SU-DHL-6 (cell line): ENCODE measurements around the gene NRN1L.

Experiments used
- H2AFZ ChIP-seq: fragments of 200-600 bp; sonication (generic); 2 replicates; pipeline ENCODE4 v1.6.1; 2014; ENCODE audit warnings: low read depth, mild to moderate bottlenecking, moderate library complexity, mixed read lengths, antibody characterized with exemption, low read length; ENCODE audit not compliant: severe bottlenecking
- H3F3A ChIP-seq: fragments of 200-600 bp; shearing (Covaris generic); 2 replicates; pipeline ENCODE4 v1.6.0; 2016; ENCODE audit warnings: antibody characterized with exemption, mild to moderate bottlenecking; ENCODE audit not compliant: insufficient read depth
- H3K27ac ChIP-seq: fragments of 200-600 bp; sonication (generic); 2 replicates; pipeline ENCODE4 v1.5.1; 2016; ENCODE audit warnings: low read depth, mild to moderate bottlenecking, low read length, moderate library complexity, mixed read lengths
- H3K27me3 ChIP-seq: fragments of 200-600 bp; sonication (generic), shearing (Covaris generic); 2 replicates; pipeline ENCODE4 v1.6.0; 2014; ENCODE audit warnings: mild to moderate bottlenecking, low read length
- H3K36me3 ChIP-seq: fragments of 200-600 bp; sonication (generic); 2 replicates; pipeline ENCODE4 v1.6.1; 2014; ENCODE audit warnings: mild to moderate bottlenecking, low read length, mixed read lengths
- H3K4me2 ChIP-seq: fragments of 300-600, 200-600 bp; shearing (Covaris generic), sonication (generic); 2 replicates; pipeline ENCODE4 v1.6.0; 2014; ENCODE audit warnings: low read length, low read depth, mild to moderate bottlenecking; ENCODE audit not compliant: poor library complexity, severe bottlenecking
- H3K4me3 ChIP-seq: fragments of 200-600 bp; sonication (generic); 2 replicates; pipeline ENCODE4 v1.5.1; 2014; ENCODE audit warnings: antibody characterized with exemption, low read length, mild to moderate bottlenecking, mixed read lengths; ENCODE audit not compliant: insufficient read depth, poor library complexity, severe bottlenecking
- H3K79me2 ChIP-seq: fragments of 200-600 bp; sonication (generic); 2 replicates; pipeline ENCODE4 v1.6.1; 2014; ENCODE audit warnings: mild to moderate bottlenecking, low read length, moderate library complexity; ENCODE audit not compliant: insufficient read depth
- H3K9ac ChIP-seq: fragments of 200-600 bp; sonication (generic); 2 replicates; pipeline ENCODE4 v1.7.0; 2014; ENCODE audit warnings: mild to moderate bottlenecking, low read length
- H3K9me2 ChIP-seq: fragments of 200-600 bp; sonication (generic); replicated peaks from 2 replicates; pipeline ENCODE4 v1.6.1; 2014; ENCODE audit warnings: low read length; ENCODE audit not compliant: insufficient read depth
- H3K9me3 ChIP-seq: fragments of 200-600 bp; sonication (generic); 2 replicates; pipeline ENCODE4 v1.6.1; 2014; ENCODE audit warnings: low read length, mixed read lengths; ENCODE audit not compliant: insufficient read depth
- H4K20me1 ChIP-seq: fragments of 200-600 bp; sonication (generic); 2 replicates; pipeline ENCODE4 v1.6.1; 2014; ENCODE audit warnings: low read depth, mild to moderate bottlenecking, antibody characterized with exemption, low read length, moderate library complexity, mixed read lengths
- CTCF ChIP-seq: fragments of 200-600 bp; sonication (generic); IDR thresholded peaks from one replicate; pipeline ENCODE4 v1.5.1; 2017; ENCODE audit warnings: antibody characterized with exemption, mild to moderate bottlenecking, low read length, moderate library complexity; ENCODE audit not compliant: insufficient read depth, poor library complexity, severe bottlenecking
- EZH2phosphoT487 ChIP-seq: fragments of 200-600 bp; sonication (generic), shearing (Covaris generic); conservative IDR thresholded peaks from 2 replicates; pipeline ENCODE4 v1.6.1; 2018; ENCODE audit warnings: mild to moderate bottlenecking, antibody characterized with exemption, low read length, moderate library complexity, mixed read lengths

Gene NRN1L

GRCh38 chr16:67865318-67865717 lies 19.4 kb upstream of the NRN1L start:
- Histone ChIP-seq H3K9me2 (no peaks in the 10 kb centered on the region), H2AFZ (no peak overlapping the region), H3K27ac (no peak overlapping the region), H4K20me1 (no peaks in the 10 kb centered on the region), H3K4me2 (no peak overlapping the region), H3F3A (0 out of 2 replicates have a peak, but pooled peaks cover 5% of the 10 kb centered on the region), H3K36me3 (no peaks in the 10 kb centered on the region), H3K27me3 (no peaks in the 10 kb centered on the region), H3K79me2 (peaks cover 43% of the 10 kb centered on the region), H3K4me3 (no peak overlapping the region), H3K9ac (no peak overlapping the region), H3K9me3 (no peaks in the 10 kb centered on the region)
- no peak for TF ChIP-seq EZH2phosphoT487
- no peak for TF ChIP-seq CTCF

- H3K9me3 ChIP-seq, result no peaks in the 10 kb centered on the region
- peaks cover 21% of the 10 kb centered on the region for H3F3A ChIP-seq
- no peak for TF ChIP-seq EZH2phosphoT487
- no peak for TF ChIP-seq CTCF
- H3K27ac ChIP-seq, result no peak overlapping the region
- H3K36me3 ChIP-seq, result no peaks in the 10 kb centered on the region
- H3K79me2 ChIP-seq, result peaks cover 18% of the 10 kb centered on the region
- H4K20me1 ChIP-seq, result no peaks in the 10 kb centered on the region
- H3K9me2 ChIP-seq, result no peaks in the 10 kb centered on the region
- H3K9ac ChIP-seq, result no peak overlapping the region
- H3K4me3 ChIP-seq, result no peak overlapping the region
- H2AFZ ChIP-seq, result no peak overlapping the region
- H3K4me2 ChIP-seq, result no peak overlapping the region
- H3K27me3 ChIP-seq, result no peaks in the 10 kb centered on the region
Measured at GRCh38 chr16:67868290-67868689, 16.4 kb upstream of the NRN1L start.

- H4K20me1 ChIP-seq, result no peaks in the 10 kb centered on the region
- no peak overlapping the region for H3K4me2 ChIP-seq
- TF ChIP-seq EZH2phosphoT487 (no peak), CTCF (no peak)
- H3K79me2 ChIP-seq, result peaks cover 20% of the 10 kb centered on the region
- H3K27me3 ChIP-seq, result no peaks in the 10 kb centered on the region
- H3K9me3 ChIP-seq, result no peaks in the 10 kb centered on the region
- no peak overlapping the region for H3K4me3 ChIP-seq
- H3K9me2 ChIP-seq, result no peaks in the 10 kb centered on the region
- no peaks in the 10 kb centered on the region for H3K36me3 ChIP-seq
- H3F3A ChIP-seq, result peaks cover 21% of the 10 kb centered on the region
- no peak overlapping the region for H3K9ac ChIP-seq
- H3K27ac ChIP-seq, result no peak overlapping the region
- H2AFZ ChIP-seq, result no peak overlapping the region
Measured at GRCh38 chr16:67869653-67870052, 15.0 kb upstream of the NRN1L start.

- H3K27me3 ChIP-seq, result no peaks in the 10 kb centered on the region
- no peaks in the 10 kb centered on the region for H3K36me3 ChIP-seq
- H2AFZ ChIP-seq, result no peak overlapping the region
- no peaks in the 10 kb centered on the region for H3K9me2 ChIP-seq
- H3F3A ChIP-seq, result peaks cover 21% of the 10 kb centered on the region
- TF ChIP-seq CTCF, result no peak
- H3K9me3 ChIP-seq, result no peaks in the 10 kb centered on the region
- H3K4me2 ChIP-seq, result no peak overlapping the region
- no peaks in the 10 kb centered on the region for H4K20me1 ChIP-seq
- H3K27ac ChIP-seq, result no peak overlapping the region
- H3K79me2 ChIP-seq, result peaks cover 33% of the 10 kb centered on the region
- no peak overlapping the region for H3K4me3 ChIP-seq
- no peak overlapping the region for H3K9ac ChIP-seq
Measured at GRCh38 chr16:67871256-67871655, 13.4 kb upstream of the NRN1L start.
